ENCODE data around the gene ADCYAP1R1.
A peak's percentile ranks its signal among the peaks of the same experiment; 100 is the strongest.

ADCYAP1R1 gene

GRCh38 chr7:31105256-31105950 is 53.3 kb downstream of the ADCYAP1R1 start:
- TF ChIP-seq CTCF (IDR thresholded peaks at IDR 0.05) = no peak
- no peaks in the 10 kb centered on the region for H3K4me1 ChIP-seq
- H3K4me3 ChIP-seq = no peak overlapping the region
- H3K36me3 ChIP-seq = no peaks in the 10 kb centered on the region
- no peak overlapping the region for H3K27ac ChIP-seq
- peaks cover 0 to 9% of the 10 kb centered on the region in 2 donors for H3K27me3 ChIP-seq
- DNase-seq = peak in 1 of 2 donors; percentile 49
- no peaks in the 10 kb centered on the region for H3K9me3 ChIP-seq
- intact Hi-C loops (cut with DNase I; ENCODE audit: low total_unique reads) = no loop called here

- no peak for DNase-seq
- no peaks in the 10 kb centered on the region for H3K4me1 ChIP-seq
- intact Hi-C loops (cut with DNase I; ENCODE audit: low total_unique reads) = no loop called here
- no peak for TF ChIP-seq CTCF (IDR thresholded peaks at IDR 0.05)
- H3K36me3 ChIP-seq = no peaks in the 10 kb centered on the region
- no peak overlapping the region for H3K4me3 ChIP-seq
- H3K27ac ChIP-seq = no peak overlapping the region
- H3K9me3 ChIP-seq = no peaks in the 10 kb centered on the region
- peaks cover 0 to 7% of the 10 kb centered on the region in 2 donors for H3K27me3 ChIP-seq
Measured at GRCh38 chr7:31106303-31107105, 54.4 kb downstream of the ADCYAP1R1 start.

GRCh38 chr7:31107106-31108090 is 55.3 kb downstream of the ADCYAP1R1 start:
- no peaks in the 10 kb centered on the region for H3K4me1 ChIP-seq
- no peak for DNase-seq
- H3K27me3 ChIP-seq = peaks cover 0 to 7% of the 10 kb centered on the region in 2 donors
- H3K9me3 ChIP-seq = no peaks in the 10 kb centered on the region
- H3K27ac ChIP-seq = no peak overlapping the region
- no peak for TF ChIP-seq CTCF (IDR thresholded peaks at IDR 0.05)
- H3K4me3 ChIP-seq = no peak overlapping the region
- H3K36me3 ChIP-seq = no peaks in the 10 kb centered on the region
- intact Hi-C loops (cut with DNase I; ENCODE audit: low total_unique reads) = no loop called here

GRCh38 chr7:31108097-31108657 is 56.1 kb downstream of the ADCYAP1R1 start:
- no peak for TF ChIP-seq CTCF (IDR thresholded peaks at IDR 0.05)
- intact Hi-C loops (cut with DNase I; ENCODE audit: low total_unique reads) = no loop called here
- Histone ChIP-seq H3K4me1 (no peaks in the 10 kb centered on the region), H3K27me3 (peaks cover 0 to 5% of the 10 kb centered on the region in 2 donors), H3K36me3 (no peaks in the 10 kb centered on the region), H3K9me3 (no peaks in the 10 kb centered on the region), H3K27ac (no peak overlapping the region), H3K4me3 (no peak overlapping the region)
- DNase-seq = no peak

DNA sequence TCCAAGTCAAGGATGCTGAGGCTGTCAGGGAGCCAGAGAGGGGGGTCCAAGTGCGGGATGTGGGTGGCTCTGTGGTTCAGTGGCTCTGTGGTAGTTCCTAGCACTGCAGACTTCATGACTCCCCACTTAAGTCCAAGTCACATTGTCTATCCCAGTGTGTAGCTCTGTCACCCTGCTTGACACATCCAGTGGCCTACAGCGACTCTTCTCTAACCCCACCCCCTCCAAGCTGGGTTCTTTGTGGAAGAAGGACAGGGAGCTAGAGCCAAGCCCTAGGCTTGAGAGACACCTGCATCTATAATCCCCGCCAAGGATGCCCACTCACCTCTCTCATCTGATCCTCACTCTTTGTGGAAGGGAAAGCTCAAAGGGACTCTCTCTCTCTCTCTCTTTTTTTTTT is 57.6 kb downstream of the ADCYAP1R1 start:
- no peak overlapping the region for H3K27ac ChIP-seq
- H3K4me1 ChIP-seq = no peaks in the 10 kb centered on the region
- no peaks in the 10 kb centered on the region for H3K9me3 ChIP-seq
- intact Hi-C loops (cut with DNase I; ENCODE audit: low total_unique reads) = loop anchor here (10.0 kb wide), 1 partner anchor 375 kb away; no protein-coding TSS in a partner anchor
- no peaks in the 10 kb centered on the region for H3K27me3 ChIP-seq
- no peaks in the 10 kb centered on the region for H3K36me3 ChIP-seq
- H3K4me3 ChIP-seq = no peak overlapping the region
- TF ChIP-seq CTCF (IDR thresholded peaks at IDR 0.05) = no peak
- DNase-seq = no peak

All from tibial artery (tissue), 4 donors.